Stimulated activated CD4-positive, alpha-beta T cell treated with anti-CD3 and anti-CD28 coated beads, Interleukin-4, amount 100 ng/mL, for 48 hours (primary cell): ENCODE results near the gene UBTD2.
"Not testable (repeated sequence)": the region's sequence is repeated elsewhere in the genome, so short reads cannot be mapped to it uniquely, and the experiment has no call there.

Experiments
- DNase-seq, 2 donors: peaks; one replicate each; pipeline ENCODE4 v3.0.0-alpha.2; 2020; ENCODE audit warnings: low read depth in 2 of 2

The UBTD2 gene, protein sequence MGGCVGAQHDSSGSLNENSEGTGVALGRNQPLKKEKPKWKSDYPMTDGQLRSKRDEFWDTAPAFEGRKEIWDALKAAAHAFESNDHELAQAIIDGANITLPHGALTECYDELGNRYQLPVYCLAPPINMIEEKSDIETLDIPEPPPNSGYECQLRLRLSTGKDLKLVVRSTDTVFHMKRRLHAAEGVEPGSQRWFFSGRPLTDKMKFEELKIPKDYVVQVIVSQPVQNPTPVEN

DNA sequence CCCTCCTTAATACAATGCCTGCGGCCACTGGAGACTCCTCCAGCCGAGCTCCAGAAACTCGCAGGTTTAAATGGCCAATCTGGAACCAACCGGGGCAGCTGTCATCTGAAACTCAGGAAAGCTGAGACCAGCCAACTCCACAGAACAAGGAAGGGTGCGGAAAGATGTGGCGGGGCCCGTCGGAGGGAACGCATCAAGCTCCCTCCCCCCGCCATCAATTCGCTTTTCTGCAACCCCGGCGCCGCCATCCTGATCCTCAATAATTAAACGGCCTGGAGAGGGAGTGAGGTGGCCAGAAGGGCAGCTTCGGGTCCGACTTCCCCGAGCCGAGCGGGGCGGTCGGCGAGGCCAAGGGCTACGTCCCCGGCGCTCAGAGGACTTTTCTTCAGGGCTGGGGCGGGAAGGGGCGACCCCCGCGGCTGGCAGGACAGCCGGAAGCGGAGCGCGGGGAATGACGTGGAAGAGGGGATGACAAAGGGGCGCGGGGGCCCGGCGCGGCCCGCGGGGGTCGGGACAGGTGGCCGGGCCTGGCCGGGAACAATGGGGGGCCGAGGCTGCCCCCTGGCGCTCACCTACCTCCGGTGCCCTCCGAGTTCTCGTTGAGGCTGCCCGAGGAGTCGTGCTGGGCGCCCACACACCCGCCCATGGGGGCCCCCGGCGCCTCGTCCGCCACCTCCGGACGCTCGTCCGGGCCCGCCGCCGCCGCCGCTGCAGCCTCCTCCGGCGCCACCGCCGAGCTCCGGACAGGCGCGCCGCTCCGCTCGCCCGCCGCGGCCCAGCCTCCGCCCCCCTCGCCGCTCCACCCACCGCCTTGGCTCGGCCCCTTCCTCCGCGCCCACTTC is at the start of gene UBTD2:
TSS of gene UBTD2 (minus strand) at position 745 of the 842 bp plus-strand sequence. CDS start at position 646, 99 bp downstream.
- peak; percentile 57 to 70 for DNase-seq

DNA sequence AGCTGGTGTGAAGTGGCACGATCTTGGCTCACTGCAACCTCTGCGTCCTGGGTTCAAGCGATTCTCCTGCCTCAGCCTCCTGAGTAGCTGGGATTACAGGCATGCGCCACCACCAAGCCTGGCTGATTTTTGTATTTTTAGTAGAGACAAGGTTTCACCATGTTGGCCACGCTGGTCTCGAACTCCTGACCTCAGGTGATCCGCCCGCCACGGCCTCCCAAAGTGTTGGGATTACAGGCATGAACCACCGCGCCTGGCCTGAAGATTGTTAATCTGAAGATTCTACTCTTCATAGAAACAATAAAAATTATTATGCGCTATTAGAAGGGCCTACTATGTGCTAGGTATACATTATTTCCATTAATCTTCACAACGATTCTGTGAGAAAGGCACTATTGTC is 43.3 kb upstream of the UBTD2 start:
- DNase-seq, result not testable (repeated sequence)

DNA sequence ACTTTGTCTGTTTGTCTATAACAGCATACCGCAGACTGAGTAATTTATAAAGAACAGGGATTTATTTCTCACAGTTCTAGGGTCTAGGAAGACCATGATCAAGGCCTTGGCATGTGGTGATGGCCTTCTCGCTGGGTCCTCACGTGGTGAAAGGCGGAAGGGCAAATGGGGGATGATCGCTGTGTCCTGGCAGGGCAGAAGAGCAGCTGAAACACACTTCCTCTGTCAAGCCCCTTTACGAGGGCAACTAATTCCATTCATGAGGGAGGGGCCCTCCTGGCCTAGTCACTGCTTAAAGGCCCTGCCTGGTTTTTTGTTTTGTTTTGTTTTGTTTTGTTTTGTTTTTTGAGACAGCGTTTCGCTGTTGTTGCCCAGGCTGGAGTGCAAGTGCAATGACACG is 41.9 kb upstream of the UBTD2 start:
- DNase-seq, result no peak

DNA sequence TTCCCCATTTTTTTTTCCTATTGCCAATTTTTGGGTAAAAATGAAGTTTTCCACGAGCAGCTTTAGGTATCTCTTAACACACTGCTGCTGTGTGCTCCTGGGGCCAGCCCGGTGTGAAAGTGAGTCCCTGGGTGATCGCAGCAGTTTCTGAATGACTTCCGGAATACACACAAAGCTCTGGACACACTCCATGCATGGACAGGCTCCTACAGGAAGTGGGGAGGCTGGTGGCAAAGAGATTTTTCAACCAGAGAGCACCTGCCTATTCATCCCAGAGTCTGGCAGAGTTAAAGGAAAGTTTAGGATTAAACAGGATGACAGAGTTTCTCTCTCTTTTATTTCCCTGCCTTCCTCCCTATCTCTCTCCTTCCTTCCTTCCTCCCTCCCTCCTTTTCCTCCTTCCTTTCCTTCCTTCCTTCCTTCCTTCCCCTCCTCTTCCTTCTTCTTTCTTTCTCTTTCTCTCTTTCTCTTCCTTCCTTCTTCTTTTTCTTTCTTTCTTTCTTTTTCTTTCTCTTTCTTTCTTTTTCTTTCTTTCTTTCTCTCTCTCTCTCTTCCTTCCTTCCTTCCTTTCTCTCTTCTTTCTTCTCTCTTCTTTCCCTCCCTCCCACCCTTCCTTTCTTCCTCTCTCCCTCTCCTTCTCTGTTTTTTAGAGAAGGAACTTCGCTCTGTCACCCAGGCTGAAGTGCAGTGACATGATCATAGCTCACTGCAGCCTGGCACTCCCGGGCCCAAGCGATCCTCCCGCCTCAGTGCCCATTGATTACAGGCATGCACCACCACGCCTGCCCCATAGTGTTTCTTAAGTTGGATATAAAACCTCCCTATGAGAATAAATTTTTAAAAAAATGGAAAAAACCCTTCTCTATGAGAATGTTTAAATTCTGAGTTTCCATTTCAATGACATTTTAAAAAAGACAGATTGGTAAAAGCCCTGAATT is 38.7 kb upstream of the UBTD2 start:
- DNase-seq, result no peak

DNA sequence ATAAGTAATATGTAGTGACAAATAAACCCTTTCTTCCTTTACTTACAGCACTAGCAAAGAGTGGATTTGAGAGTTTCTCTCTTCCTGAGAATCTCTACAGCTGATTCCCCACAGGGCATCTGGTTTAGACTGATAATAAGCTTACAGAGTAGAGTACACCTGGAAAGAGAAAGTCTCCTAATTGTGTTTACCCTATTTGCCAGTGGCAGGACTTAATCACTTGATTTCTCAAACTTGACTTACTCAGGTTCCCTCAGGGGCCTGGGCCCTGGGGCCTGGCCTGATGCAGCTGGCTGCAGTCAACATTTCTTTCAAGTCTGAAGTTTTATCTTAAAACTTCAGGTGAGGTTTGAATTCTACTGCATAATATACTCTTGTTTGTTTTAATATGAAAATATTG is 38.0 kb upstream of the UBTD2 start:
- no peak for DNase-seq

DNA sequence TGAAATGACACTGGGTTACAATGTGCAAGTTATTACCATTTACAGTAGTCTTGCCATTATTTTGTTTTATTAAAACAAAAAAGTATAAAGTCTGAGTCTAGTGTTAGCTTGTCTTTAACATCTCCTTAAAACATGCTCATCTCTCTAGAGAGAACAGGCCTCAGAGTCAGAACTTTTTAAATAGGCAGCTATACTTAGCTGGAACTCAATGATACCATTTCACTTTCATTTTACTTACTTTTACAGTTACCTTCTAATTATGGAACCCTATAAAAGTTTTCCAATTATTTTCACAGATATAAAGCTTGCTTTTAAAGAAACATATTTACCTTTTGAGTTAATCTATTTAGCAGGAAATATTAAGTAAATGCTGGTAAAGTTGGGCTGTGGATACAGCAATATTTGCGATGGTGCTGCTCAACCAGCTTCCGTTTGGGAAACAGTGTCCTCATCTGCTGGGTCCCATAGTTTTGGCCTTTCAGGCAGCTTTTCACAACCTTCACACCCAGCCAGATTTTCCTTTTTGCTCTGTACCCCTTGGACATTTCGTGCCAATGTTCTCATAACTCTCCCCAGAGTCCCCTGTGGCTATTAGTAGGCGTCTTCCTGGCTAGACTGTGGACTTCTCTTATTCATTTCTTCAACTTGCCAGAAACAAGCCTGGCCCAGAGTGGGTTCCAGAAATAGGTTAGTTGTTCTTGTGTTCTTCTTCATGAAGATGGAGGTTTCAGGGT is 36.3 kb upstream of the UBTD2 start:
- no peak for DNase-seq

DNA sequence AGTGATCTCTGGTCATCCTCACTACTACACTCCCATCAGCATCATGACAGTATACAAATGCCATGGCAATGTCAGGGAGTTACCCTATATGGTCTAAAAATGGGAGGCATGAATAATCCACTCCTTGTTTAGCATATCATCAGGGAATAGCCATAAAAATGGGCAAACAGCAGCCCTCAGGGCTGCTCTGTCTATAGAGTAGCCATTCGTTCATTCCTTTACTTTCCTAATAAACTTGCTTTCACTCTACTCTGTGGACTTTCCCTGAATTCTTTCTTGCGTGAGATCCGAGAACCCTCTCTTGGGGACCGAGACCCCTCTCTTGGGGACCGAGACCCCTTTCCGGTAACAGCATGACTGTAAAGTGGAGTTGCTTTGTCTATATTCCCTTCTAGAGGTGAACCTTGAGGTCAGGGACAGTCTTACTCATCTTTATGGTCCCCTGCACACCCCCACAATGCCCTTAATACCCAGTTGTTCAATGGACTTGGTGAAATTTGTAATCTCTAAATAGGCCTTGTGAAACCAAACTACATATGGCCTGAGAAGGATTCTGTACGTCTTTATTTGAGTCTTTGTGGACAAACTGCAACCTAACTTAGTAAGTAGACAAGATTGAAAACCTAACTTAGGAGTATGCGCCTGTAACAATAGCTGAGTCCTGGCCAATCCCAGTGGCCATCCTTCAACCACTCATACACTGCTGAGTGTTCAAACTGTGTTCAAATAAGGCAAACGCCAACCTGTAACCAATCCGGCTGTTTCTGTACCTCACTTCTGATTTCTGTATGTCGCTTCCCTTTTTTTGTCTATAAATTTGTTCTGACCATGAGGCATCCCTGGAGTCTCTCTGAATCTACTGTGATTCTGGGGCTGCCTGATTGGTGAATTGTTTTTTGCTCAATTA is 32.3 kb upstream of the UBTD2 start:
- DNase-seq, result no peak

DNA sequence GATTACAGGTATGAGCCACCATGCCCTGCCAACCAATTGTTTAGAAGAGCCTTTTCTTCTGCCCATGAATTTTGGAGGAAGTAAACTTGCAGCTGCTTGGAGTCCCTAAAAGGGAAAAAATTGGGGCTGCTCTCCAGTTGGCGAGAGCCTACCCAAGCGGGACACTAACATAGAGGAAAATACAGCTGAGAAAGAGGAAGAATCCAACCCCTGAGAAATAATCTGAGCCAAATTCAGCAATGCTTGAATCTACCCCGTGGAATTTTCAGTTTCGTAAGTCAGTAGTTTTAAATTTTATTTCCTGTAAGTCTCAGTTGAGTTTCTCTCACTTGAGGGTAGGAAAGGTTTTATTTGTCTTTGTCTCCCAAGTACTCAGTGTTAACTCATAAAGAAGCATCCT is 30.4 kb upstream of the UBTD2 start:
- no peak for DNase-seq

DNA sequence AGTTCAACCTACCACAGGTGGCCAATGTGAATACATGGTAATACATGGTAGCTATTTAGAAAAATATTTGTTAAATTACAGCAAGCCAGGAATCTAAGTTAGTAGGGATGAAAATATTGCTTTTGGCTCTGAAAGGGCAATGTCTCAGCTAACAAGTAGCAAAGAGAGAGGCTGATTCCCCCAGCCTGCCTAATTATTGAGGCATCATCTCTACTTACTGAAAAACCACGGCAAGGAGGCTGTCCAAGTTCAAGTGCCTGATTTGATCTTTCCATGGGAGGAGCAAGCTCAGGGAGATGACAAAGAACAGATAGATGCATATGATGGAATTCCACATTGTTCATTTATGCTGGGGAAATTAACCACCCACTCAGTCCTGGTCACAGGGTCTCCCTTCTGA is 28.7 kb upstream of the UBTD2 start:
- DNase-seq, result no peak

DNA sequence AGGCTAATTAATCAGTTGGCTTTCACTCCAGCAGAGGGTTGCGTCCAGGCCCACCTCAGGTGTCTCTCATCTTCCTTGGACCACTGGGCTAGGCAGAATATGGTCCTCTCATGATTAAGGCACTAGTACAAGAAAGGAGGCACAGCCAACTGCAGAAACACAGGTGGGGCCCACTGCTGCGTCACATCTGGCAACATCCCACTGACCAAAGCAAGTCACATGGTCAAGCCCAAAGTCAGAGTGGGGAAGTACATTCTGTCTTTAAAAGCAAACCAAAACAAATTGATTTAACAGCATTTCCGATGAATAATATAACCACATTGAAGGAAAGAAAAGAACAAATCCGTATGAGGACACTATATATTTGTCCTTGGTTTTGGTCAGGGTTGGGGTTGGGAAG is 28.0 kb upstream of the UBTD2 start:
- no peak for DNase-seq

DNA sequence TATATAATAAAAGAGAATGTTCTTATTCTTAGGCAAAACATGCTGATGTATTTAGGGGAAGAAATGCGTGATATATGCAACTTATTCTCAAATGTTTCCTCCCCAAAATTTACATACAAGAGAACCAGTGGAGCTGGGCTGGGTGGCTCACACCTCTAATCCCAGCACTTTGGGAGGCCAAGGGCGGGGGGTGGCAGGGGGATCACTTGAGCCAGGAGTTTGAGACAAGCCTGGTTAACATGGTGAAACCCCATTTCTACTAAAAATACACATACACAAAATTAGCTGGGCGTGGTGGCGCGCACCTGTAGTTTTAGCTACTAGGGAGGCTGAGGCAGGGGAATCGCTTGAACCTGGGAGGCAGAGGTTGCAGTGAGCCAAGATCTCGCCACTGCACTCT is 27.5 kb upstream of the UBTD2 start:
- no peak for DNase-seq

DNA sequence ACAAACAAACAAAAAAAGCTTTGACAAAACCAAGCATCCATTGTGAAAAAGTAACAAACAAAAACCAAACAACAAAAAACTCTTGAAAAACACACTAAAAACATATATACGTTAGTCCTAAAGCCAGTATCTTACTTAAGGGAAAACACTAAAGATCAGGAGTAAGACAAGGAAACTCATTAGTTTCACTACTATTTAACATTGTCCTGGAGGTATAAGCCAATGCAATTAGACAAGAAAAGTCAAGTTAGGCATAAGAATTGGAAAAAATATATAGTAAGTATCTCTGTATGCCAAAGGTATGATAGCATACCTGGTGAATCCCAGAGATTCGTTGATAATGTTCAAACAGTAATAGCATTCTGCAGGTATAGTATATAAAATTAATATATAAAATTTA is 21.8 kb upstream of the UBTD2 start:
- DNase-seq, result no peak

DNA sequence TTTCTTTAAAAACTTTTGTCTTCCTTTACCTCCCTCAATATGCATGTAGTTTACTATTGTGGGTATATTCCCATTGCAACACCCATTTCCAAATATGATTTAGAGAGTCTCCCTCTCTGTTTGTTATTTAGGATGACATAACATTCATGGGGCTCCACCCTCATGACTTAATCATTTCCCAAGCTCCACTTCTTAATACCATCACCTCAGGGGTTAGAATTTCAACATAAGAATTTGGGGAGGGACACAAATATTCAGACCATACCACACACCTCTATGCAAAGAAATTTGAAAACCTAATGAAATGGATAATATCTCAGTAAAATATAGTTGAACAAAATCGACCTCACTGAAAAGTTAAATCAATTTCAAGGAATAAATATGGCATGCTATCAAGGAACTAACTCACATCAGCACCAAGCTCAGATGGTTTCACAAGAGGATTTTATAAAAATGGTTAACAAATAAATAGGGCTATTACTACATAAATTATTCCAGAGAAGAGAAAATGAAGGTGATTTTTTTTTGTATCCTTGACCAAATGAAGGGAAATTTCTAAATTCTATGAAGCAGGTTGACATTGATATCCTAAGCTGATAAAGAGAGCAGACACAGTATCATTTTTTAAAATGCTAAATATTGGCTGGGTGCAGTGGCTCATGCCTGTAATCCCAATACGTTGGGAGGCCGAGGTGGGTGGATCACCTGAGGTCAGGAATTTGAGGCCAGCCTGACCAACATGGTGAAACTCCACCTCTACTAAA is 20.2 kb upstream of the UBTD2 start:
- no peak for DNase-seq

DNA sequence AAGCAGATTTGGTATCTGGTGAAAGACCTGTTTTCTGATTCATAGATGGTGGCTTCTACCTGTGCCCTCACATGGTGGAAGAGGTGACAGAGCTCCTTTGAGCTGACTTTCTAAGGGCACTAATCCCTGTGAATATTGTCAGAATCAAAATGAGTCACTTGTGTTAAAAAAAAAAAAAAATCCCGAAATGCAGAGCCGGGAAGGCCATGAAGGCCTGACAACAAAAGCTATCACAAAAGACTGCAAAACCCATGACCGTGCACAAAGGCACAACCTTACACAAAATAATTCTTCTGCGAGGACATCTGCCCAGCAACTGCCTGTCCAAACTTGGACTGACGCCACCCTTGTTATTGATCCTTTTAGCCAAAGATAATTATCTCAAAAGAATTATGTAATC is 19.6 kb upstream of the UBTD2 start:
- no peak for DNase-seq

DNA sequence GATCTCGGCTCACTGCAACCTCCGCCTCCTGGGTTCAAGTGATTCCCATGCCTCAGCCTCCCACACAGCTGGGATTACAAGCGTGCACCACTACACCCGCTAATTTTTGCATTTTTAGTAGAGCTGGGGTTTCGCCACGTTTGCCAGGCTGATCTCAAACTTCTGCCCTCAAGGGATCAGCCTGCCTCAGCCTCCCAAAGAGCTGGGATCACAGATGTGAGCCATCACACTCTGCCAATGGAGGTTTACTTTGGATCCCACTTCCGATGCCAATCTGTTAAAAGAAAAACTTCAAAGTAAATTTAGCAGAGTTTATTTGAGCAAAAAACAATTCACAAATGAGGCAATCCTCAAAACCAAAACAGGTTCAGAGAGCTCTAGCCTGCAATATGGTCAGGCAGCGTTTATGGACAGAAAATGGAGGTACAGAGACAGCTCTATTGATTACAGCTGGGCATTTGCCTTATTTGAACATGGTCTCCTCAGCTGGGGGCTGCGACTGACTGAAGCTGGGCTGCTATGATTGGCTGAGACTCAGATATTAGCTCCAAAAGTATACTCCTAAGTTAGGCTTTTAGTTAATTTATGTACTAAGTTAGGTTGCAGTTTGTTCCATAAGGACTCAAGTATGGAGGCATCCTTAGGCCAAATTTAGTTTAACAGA is 18.6 kb upstream of the UBTD2 start:
- DNase-seq, result no peak

DNA sequence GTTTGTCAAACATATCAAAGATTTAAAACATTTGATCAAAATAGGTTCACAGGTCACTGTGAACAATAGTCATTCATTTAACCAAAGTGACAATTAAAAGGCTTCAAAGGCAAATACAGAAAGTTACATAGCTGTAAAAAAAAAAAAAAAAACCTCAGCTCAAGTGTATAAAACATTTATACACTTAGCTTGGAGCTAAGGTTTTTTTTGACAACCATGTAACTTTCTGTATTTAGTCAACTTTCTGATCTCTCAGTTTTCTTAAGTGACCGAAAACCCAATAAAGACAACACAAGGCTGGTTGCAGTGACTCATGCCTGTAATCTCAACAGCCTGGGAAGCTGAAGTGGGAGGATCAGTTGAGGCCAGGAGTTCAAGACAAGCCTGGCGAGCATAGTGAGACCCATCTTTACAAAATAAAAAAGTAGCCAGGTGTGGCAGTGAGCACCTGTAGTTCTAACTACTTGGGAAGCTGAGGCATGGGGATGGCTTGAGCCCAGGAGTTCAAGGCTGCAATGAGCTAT is 16.4 kb upstream of the UBTD2 start:
- DNase-seq, result no peak

DNA sequence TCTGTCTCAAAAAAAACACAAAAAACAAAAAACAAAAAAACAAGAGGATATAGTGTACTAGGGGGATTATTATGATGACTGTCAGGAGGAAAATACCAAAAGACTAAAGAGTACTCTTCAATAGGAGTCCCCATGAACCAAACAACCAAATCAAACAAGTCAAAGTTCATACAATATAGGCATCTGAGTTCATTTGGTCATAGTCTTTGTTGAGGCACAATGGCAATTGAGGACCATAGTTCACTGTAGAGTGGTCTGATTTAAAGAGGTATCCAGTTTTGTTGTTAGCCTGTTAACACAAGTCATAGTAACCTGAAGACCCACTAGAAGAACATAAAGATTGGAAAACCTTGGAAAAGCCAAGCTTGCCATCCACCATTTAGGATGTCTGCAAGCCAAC is 11.3 kb upstream of the UBTD2 start:
- no peak for DNase-seq

DNA sequence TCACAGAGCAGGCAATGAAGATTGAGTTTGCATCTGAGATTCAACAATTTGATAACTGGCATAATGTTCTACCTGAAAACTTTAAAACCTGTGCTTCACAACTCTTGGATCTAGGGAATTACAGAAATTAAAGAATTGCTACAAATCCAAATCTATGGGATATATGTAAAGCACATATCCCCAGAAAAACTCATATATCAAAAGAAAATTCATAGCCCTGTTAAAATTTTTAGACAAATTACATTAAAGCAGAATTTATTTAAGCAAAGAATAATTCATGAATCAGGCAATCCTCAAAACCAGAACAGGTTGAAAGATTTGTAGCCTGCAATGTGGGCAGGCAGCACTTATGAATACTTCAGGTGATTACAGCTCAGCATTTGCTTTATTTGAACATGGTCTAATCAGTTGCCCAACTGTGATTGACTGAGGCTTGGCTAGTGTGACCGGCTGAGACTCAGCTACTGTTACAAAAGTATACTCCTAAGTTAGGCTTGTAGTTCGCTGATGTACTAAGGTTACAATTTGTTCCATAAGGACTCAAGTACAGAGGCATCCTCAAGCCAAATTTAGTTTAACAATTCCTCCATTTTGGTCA is 10.3 kb upstream of the UBTD2 start:
- no peak for DNase-seq
